ENCODE data around the gene CROCC2.

CROCC2 gene

DNA sequence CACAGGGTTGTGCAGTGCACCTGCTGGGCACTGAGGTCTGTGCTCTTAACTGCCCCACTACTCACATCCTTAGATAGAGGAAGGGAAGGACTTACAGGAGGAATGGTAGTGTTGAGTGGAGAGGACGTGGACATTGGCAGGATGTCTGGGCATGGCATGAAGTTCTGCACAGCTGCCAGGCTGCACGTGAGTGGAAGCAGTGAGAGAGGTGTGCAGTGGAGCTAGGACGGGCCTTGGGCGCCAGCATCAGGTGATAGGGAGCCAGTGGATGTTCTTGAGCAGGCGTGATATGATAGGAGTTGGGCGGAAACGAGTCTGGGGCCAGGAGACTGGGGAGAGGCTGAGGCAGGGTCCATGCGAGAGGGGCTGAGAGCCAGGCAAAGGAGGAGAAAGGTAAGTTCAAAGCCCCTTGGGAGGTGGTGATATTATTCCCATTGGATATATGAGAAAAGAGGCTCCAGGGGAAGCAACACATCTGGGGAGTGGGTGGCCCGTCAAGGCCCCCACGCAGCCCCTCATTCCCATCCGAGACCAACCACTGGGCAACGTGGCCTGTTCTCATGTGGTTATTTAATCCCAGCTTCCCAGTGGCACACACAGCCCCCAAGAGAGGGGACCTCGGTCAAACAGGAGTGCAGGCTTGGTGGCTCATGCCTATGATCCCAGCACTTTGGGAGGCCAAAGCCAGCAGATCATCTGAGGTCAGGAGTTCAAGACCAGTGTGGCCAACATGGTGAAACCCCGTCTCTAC lies 46.5 kb downstream of the CROCC2 start:
- H3K36me3 ChIP-seq (ENCODE audit: control insufficient read depth, insufficient read depth, low read length, severe bottlenecking) = no peaks in the 10 kb centered on the region
- H3K4me3 ChIP-seq (ENCODE audit: low read length) = no peak overlapping the region
- DNase-seq (ENCODE audit: low read depth) = no peak
- H3K4me1 ChIP-seq (ENCODE audit: control insufficient read depth, insufficient read depth, low read length) = peaks cover 1% of the 10 kb centered on the region
- H3K9me3 ChIP-seq (ENCODE audit: control insufficient read depth, low read length) = no peaks in the 10 kb centered on the region
- no peak overlapping the region for H3K9ac ChIP-seq (ENCODE audit: low read length)
- peaks cover 7% of the 10 kb centered on the region for H3K27me3 ChIP-seq (replicated peaks; ENCODE audit: control insufficient read depth, insufficient read depth, low read length)

DNA sequence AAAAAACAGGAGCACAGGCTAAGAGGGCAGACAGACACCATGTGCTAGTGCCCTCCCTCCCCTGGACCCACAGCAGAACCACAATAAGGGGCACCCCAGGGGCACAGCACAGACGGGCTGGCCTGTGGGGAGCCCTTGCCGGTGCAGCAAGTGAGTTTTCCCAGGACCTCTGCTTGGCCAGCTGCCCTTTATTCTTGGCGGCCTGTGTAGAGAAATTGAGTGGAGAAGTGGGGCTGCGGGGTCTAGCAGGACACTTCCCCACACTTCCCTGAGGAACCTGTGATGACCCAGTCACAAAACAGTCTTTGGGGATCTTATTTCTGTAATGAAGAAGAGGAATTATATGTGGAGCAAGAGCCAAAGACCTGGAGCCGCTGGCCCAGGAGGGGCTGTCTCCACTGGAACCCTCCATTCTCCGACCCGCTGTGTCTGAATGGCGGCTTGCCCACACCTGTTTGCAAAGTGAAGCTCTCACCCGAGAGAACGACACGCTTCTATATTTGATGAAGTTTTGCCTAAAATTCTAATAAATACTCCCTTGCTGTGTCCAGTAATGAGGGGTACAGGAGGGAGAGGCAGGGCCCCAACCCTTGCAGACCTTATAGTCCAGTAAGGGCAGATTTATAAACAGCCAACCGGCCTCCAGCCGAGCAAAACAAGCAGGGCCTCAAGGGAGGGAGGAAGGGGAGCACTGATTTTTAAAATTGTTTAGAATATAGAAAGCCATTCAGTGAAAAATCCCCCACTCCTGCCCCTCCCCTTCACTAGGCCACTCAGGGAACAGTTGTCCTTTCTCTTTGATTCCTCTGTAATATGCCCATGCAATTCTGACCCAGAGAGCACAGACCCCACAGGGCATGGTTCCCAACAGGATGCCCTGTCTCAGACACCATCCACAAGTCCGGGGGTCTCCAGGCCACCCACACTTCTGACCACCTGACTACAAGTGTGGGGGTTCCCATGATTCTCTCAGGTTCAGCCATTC lies 47.6 kb downstream of the CROCC2 start:
- no peaks in the 10 kb centered on the region for H3K9me3 ChIP-seq (ENCODE audit: control insufficient read depth, low read length)
- DNase-seq (ENCODE audit: low read depth) = no peak
- H3K27me3 ChIP-seq (replicated peaks; ENCODE audit: control insufficient read depth, insufficient read depth, low read length) = peaks cover 9% of the 10 kb centered on the region
- H3K36me3 ChIP-seq (ENCODE audit: control insufficient read depth, insufficient read depth, low read length, severe bottlenecking) = no peaks in the 10 kb centered on the region
- H3K4me3 ChIP-seq (ENCODE audit: low read length) = no peak overlapping the region
- H3K4me1 ChIP-seq (ENCODE audit: control insufficient read depth, insufficient read depth, low read length) = peaks cover 9% of the 10 kb centered on the region
- no peak overlapping the region for H3K9ac ChIP-seq (ENCODE audit: low read length)

DNA sequence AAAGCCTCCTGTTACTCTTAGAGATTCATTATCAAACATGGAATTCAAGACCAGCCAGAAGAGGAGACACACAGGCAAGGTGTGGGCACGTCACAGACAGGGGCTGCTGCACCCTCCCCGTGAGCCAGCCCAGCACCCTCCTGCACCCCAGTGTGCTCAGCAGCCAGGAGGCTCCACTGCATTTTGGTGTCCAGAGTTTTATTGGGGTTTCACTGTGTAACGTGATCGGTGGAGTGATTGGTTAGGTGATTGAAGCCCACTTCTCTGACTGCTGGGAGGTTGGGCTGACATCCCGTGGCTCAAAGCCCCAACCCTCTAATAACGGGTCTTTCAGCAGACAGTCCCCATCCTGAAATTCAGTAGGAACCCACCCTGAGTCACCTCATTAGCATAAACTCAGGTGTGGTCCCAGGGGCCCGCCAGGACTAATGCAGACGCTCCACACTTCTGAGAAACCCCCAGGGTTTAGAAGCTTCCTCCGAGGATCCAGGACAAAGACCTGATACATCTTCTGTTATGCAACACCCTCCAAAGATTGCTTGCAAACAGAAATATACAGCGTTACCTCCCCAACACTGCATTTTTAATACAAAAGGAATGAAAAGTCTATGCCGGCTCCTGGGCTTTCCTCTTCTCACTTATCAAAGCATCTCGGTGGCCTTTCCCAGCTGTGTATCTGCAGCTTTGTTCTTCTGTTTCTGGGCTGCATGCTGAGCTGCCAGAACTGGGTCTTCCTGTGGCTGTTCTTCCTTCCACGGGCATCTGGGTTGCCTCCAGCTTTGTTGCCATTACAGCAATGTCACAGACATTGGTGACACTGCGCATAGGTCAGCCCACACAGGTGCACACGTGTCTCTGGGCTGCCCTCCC lies 48.5 kb downstream of the CROCC2 start:
- peaks cover 9% of the 10 kb centered on the region for H3K4me1 ChIP-seq (ENCODE audit: control insufficient read depth, insufficient read depth, low read length)
- no peak overlapping the region for H3K9ac ChIP-seq (ENCODE audit: low read length)
- H3K9me3 ChIP-seq (ENCODE audit: control insufficient read depth, low read length) = no peaks in the 10 kb centered on the region
- DNase-seq (ENCODE audit: low read depth) = no peak
- H3K36me3 ChIP-seq (ENCODE audit: control insufficient read depth, insufficient read depth, low read length, severe bottlenecking) = no peaks in the 10 kb centered on the region
- H3K4me3 ChIP-seq (ENCODE audit: low read length) = no peak overlapping the region
- H3K27me3 ChIP-seq (replicated peaks; ENCODE audit: control insufficient read depth, insufficient read depth, low read length) = peaks cover 9% of the 10 kb centered on the region

DNA sequence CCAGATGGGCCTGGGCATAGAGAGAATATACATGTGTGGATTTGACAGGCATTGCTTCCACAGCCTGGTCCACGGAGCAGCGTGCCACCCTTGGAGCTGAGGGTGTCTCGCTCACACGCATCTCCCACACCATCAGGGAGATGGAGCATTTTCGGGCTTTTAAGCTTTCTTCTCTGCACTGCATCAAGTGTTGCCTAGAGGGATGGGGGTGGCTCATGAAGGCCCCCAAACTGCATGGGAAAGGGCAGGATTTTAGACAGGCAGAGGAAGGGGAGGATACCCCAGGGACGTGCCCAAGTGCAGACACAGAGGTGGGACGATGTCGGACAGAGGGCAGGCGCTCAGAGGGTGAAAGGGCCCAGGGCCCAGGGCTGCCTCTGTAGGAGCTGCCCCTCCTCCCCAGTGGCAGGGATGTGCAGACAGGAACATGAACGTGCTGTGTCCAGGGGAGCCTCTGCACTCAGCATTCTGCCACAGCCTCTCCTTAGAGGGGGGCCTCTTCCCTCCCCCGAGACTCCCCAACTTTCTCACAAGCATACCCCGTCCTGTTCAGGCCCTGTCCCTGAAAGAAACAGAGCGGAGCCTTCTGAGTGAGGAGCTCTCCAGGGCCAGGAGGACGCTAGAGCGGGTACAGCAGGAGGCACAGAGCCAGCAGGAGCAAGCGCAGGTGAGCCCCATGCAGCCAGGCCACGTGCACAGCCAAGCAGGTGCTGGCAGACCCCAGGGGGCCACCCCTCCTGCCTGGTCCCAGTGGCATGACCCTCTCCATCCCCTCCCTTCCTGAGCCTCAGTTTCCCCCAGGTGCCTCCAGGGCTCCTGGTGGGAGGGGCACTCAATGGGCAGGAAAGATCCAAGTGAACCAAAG lies 49.4 kb downstream of the CROCC2 start:
- DNase-seq (ENCODE audit: low read depth) = no peak
- Histone ChIP-seq H3K4me1 (ENCODE audit: control insufficient read depth, insufficient read depth, low read length) (peaks cover 18% of the 10 kb centered on the region), H3K9me3 (ENCODE audit: control insufficient read depth, low read length) (no peaks in the 10 kb centered on the region)

DNA sequence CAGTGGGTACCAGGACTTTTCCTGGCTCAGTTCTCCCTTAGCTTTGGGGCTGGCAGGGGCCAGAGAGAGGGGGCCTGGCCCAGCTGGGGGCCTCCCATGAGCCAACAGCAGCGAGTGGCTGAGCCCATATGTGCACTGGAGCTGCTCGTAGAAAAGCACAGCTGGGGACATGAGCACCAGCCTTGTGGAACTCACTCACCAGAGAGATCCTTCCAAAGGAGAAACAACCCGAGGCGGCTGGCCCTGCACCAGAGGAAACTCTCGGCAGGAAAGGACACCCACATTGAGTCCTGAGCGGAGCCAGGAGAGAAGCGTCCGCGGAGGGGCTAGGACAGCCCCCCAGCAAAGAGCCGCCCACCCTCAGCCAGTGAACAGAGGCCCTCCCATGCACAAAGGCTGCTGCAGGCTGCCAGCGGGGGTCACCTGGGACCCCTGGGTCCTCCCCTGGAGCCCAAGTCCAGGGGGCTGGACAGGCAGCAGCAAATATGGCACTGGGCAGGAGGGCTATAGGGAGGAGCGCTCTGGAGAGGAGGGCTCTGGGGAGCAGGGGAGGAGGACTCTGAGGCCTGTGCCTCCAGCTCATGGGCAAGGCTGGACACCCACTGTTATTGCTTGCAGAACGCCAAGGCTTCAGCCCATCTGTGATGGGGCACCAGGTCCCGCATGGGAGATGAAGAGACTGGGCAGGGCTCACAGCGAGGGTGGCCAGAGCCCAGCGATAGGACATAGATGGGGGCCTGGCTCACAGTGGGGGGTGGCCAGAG lies 50.2 kb downstream of the CROCC2 start:
- Histone ChIP-seq H3K27me3 (replicated peaks; ENCODE audit: control insufficient read depth, insufficient read depth, low read length) (peaks cover 8% of the 10 kb centered on the region), H3K36me3 (ENCODE audit: control insufficient read depth, insufficient read depth, low read length, severe bottlenecking) (no peaks in the 10 kb centered on the region), H3K9ac (ENCODE audit: low read length) (no peak overlapping the region), H3K4me3 (ENCODE audit: low read length) (no peak overlapping the region), H3K4me1 (ENCODE audit: control insufficient read depth, insufficient read depth, low read length) (peaks cover 25% of the 10 kb centered on the region), H3K9me3 (ENCODE audit: control insufficient read depth, low read length) (no peaks in the 10 kb centered on the region)
- peak; percentile 14 for DNase-seq (ENCODE audit: low read depth)

More for the DNA sequence above, 49.4 kb downstream of the CROCC2 start:
- peaks cover 9% of the 10 kb centered on the region for H3K27me3 ChIP-seq (replicated peaks; ENCODE audit: control insufficient read depth, insufficient read depth, low read length)
- no peak overlapping the region for H3K9ac ChIP-seq (ENCODE audit: low read length)
- no peak overlapping the region for H3K4me3 ChIP-seq (ENCODE audit: low read length)
- H3K36me3 ChIP-seq (ENCODE audit: control insufficient read depth, insufficient read depth, low read length, severe bottlenecking) = no peaks in the 10 kb centered on the region

DNA sequence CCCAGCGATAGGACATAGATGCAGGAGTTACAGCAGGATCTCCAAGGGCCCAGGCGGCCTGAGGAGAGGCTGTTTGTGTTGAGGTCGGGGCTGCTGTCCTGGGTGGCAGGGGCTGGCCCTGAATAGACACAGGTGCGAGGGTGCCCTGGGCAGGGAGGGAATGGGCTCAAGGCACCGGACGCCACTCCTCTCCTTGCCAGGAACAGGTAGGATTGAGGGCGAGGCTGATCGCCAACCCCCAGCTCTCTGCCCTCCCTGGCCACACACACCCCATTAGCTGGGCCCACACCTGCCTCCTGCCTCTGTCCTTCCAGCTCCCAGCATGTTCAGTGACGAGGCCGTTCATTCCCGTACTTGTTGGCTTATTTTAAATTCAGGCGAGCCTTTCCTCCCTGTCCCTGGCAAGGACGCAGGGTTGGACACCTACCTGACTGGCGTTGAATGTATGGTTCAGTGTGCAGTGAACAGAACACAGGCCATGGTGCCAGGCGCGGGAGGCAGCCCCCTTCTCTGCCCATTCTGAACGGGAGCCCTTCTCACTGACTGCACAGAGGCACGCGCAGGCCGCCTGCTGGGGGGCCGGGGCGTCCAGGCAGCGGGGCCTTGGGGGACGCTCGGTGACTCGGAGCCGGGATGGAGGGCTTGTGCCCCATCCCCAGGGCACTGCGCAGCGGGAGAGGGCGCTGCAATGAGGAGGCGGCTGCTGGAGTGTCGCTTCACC lies 51.0 kb downstream of the CROCC2 start:
- H3K27me3 ChIP-seq (replicated peaks; ENCODE audit: control insufficient read depth, insufficient read depth, low read length) = peaks cover 3% of the 10 kb centered on the region
- no peak for DNase-seq (ENCODE audit: low read depth)
- peaks cover 32% of the 10 kb centered on the region for H3K4me1 ChIP-seq (ENCODE audit: control insufficient read depth, insufficient read depth, low read length)

DNA sequence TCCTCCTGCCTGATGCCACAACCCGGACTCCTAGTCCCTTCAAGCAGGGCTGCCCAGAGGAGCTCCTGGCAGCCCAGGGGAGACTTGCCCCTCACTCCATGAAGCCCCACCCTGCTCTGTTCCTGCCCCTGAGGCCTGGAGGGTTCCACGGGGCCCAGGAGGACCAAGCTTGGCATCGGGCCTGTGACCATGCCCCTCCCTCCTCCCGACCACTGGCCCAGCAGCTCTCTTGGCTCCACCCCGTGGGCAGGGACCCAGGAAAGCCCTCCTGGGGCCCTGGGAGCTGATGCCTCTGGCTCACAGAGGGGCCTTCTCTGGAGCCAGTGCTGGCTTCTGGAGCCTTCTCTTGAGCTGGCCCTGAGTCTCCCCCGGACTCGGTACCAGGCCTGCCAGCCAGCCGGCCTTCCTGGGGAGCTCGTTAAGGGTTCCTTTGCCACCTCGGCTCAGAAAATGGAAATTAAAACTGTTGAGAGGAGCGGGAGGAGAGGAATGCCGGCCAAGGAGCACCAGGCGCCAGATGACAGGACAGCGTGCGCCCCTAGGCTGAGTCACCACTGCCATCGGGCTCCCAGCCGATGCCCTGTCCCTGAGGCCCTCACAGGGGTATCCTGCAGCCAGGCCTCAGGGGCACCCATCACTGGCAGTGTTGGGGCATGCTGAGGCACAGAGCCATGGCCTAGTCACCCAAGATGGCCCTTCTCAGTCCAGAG lies 51.7 kb downstream of the CROCC2 start:
- H3K9me3 ChIP-seq (ENCODE audit: control insufficient read depth, low read length) = no peaks in the 10 kb centered on the region
- H3K36me3 ChIP-seq (ENCODE audit: control insufficient read depth, insufficient read depth, low read length, severe bottlenecking) = no peaks in the 10 kb centered on the region
- H3K9ac ChIP-seq (ENCODE audit: low read length) = no peak overlapping the region
- H3K4me3 ChIP-seq (ENCODE audit: low read length) = no peak overlapping the region
- peaks cover 38% of the 10 kb centered on the region for H3K4me1 ChIP-seq (ENCODE audit: control insufficient read depth, insufficient read depth, low read length)
- peaks cover 3% of the 10 kb centered on the region for H3K27me3 ChIP-seq (replicated peaks; ENCODE audit: control insufficient read depth, insufficient read depth, low read length)
- peak; percentile 74 for DNase-seq (ENCODE audit: low read depth)

More for the DNA sequence above, 51.0 kb downstream of the CROCC2 start:
- no peak overlapping the region for H3K9ac ChIP-seq (ENCODE audit: low read length)
- H3K4me3 ChIP-seq (ENCODE audit: low read length) = no peak overlapping the region
- no peaks in the 10 kb centered on the region for H3K9me3 ChIP-seq (ENCODE audit: control insufficient read depth, low read length)
- H3K36me3 ChIP-seq (ENCODE audit: control insufficient read depth, insufficient read depth, low read length, severe bottlenecking) = no peaks in the 10 kb centered on the region

DNA sequence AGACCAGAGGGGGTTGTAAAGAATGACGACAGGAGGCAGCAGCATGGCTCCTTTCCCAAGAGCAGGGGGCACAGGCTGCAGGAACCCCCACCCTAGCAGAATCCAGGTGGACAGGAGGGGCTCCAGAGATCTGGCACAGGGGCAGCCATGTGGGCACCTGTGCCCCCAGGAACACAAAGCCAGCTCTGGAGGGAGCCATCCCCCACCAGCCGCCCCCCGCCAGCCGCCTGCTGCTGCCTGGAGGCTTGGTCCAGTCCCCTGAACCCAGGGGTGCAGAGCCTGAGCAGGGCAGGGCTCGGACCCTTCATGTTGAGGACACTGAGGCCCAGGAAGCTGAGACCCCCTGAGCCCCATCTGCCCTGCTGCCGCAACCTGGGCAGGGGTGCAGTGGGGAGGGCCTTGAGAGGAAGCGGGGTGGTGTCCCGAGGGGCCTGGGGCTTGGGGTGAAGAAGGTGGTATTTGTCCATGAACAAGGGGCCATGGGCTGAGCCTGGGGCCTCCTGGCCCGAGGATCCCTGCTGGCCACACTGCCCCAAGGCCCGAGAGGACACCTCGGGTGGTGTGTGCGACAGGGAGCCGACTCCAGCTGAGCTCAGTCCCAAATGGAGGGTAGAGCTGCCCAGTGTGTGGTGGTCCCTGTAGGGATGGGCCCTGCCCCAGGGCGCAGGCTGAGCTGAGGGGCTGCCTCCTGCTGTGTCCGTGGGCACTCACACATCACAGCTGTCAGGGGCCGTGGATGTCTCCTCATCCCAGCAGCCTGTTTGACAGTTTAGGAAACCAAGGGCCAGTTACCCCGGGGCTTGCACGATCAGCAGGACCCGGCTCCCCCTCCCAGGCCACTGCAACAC lies 52.5 kb downstream of the CROCC2 start:
- H3K4me3 ChIP-seq (ENCODE audit: low read length) = no peak overlapping the region
- H3K36me3 ChIP-seq (ENCODE audit: control insufficient read depth, insufficient read depth, low read length, severe bottlenecking) = no peaks in the 10 kb centered on the region
- no peaks in the 10 kb centered on the region for H3K9me3 ChIP-seq (ENCODE audit: control insufficient read depth, low read length)
- no peak overlapping the region for H3K9ac ChIP-seq (ENCODE audit: low read length)
- H3K27me3 ChIP-seq (replicated peaks; ENCODE audit: control insufficient read depth, insufficient read depth, low read length) = peaks cover 3% of the 10 kb centered on the region
- H3K4me1 ChIP-seq (ENCODE audit: control insufficient read depth, insufficient read depth, low read length) = peaks cover 39% of the 10 kb centered on the region
- no peak for DNase-seq (ENCODE audit: low read depth)

Measured in adipocyte (in vitro differentiated cells).